ENCODE measurements around the gene LRRFIP1. TPM values are rescaled to one million over a fixed set of nuclear protein-coding genes. Genes with fewer than 3 reads are reported as not detected.

The LRRFIP1 gene
- total RNA-seq, 1 experiment from 2014 or later = 38.1 TPM

- no peak for DNase-seq (ENCODE audit: low read depth, low spot score)
- in situ Hi-C loops (cut with HindIII; ENCODE audit: low pct_unique_long_range_greater_than_20kb, low sequenced_read_pairs) = no loop called here
These were observed 75.3 kb downstream of the LRRFIP1 start for GRCh38 chr2:237702441-237703391.

GRCh38 chr2:237704501-237705434 is 77.4 kb downstream of the LRRFIP1 start:
- in situ Hi-C loops (cut with HindIII; ENCODE audit: low pct_unique_long_range_greater_than_20kb, low sequenced_read_pairs) = no loop called here
- DNase-seq (ENCODE audit: low read depth, low spot score) = no peak

- in situ Hi-C loops (cut with HindIII; ENCODE audit: low pct_unique_long_range_greater_than_20kb, low sequenced_read_pairs) = no loop called here
- DNase-seq (ENCODE audit: low read depth, low spot score) = no peak
These were observed 78.9 kb downstream of the LRRFIP1 start for GRCh38 chr2:237706257-237706656.

GRCh38 chr2:237708065-237708398 is 80.6 kb downstream of the LRRFIP1 start:
- no peak for DNase-seq (ENCODE audit: low read depth, low spot score)
- in situ Hi-C loops (cut with HindIII; ENCODE audit: low pct_unique_long_range_greater_than_20kb, low sequenced_read_pairs) = no loop called here

GRCh38 chr2:237708491-237708890 is 81.1 kb downstream of the LRRFIP1 start:
- in situ Hi-C loops (cut with HindIII; ENCODE audit: low pct_unique_long_range_greater_than_20kb, low sequenced_read_pairs) = no loop called here
- DNase-seq (ENCODE audit: low read depth, low spot score) = no peak

GRCh38 chr2:237708961-237709360 is 81.6 kb downstream of the LRRFIP1 start:
- in situ Hi-C loops (cut with HindIII; ENCODE audit: low pct_unique_long_range_greater_than_20kb, low sequenced_read_pairs) = no loop called here

GRCh38 chr2:237711458-237712150 is 84.2 kb downstream of the LRRFIP1 start:
- in situ Hi-C loops (cut with HindIII; ENCODE audit: low pct_unique_long_range_greater_than_20kb, low sequenced_read_pairs) = no loop called here
- DNase-seq (ENCODE audit: low read depth, low spot score) = no peak

More at GRCh38 chr2:237708961-237709360, 81.6 kb downstream of the LRRFIP1 start:
- DNase-seq (ENCODE audit: low read depth, low spot score) = no peak

GRCh38 chr2:237712477-237713377 is 85.3 kb downstream of the LRRFIP1 start:
- DNase-seq (ENCODE audit: low read depth, low spot score) = no peak
- in situ Hi-C loops (cut with HindIII; ENCODE audit: low pct_unique_long_range_greater_than_20kb, low sequenced_read_pairs) = no loop called here

GRCh38 chr2:237714690-237715458 is 87.5 kb downstream of the LRRFIP1 start:
- in situ Hi-C loops (cut with HindIII; ENCODE audit: low pct_unique_long_range_greater_than_20kb, low sequenced_read_pairs) = no loop called here
- DNase-seq (ENCODE audit: low read depth, low spot score) = no peak

- DNase-seq (ENCODE audit: low read depth, low spot score) = no peak
- in situ Hi-C loops (cut with HindIII; ENCODE audit: low pct_unique_long_range_greater_than_20kb, low sequenced_read_pairs) = no loop called here
These were observed 88.1 kb downstream of the LRRFIP1 start for GRCh38 chr2:237715459-237715947.

GRCh38 chr2:237716011-237716410 is 88.6 kb downstream of the LRRFIP1 start:
- no peak for DNase-seq (ENCODE audit: low read depth, low spot score)
- in situ Hi-C loops (cut with HindIII; ENCODE audit: low pct_unique_long_range_greater_than_20kb, low sequenced_read_pairs) = no loop called here

GRCh38 chr2:237717366-237718276 is 90.2 kb downstream of the LRRFIP1 start:
- DNase-seq (ENCODE audit: low read depth, low spot score) = no peak
- in situ Hi-C loops (cut with HindIII; ENCODE audit: low pct_unique_long_range_greater_than_20kb, low sequenced_read_pairs) = no loop called here

- in situ Hi-C loops (cut with HindIII; ENCODE audit: low pct_unique_long_range_greater_than_20kb, low sequenced_read_pairs) = no loop called here
These were observed 90.9 kb downstream of the LRRFIP1 start for GRCh38 chr2:237718277-237718634.

GRCh38 chr2:237720444-237720843 is 93.1 kb downstream of the LRRFIP1 start:
- in situ Hi-C loops (cut with HindIII; ENCODE audit: low pct_unique_long_range_greater_than_20kb, low sequenced_read_pairs) = no loop called here

More at GRCh38 chr2:237718277-237718634, 90.9 kb downstream of the LRRFIP1 start:
- DNase-seq (ENCODE audit: low read depth, low spot score) = no peak

GRCh38 chr2:237720957-237721356 is 93.6 kb downstream of the LRRFIP1 start:
- DNase-seq (ENCODE audit: low read depth, low spot score) = no peak
- in situ Hi-C loops (cut with HindIII; ENCODE audit: low pct_unique_long_range_greater_than_20kb, low sequenced_read_pairs) = no loop called here

More at GRCh38 chr2:237720444-237720843, 93.1 kb downstream of the LRRFIP1 start:
- DNase-seq (ENCODE audit: low read depth, low spot score) = no peak

Data from SK-MEL-5 (cell line).